BJ (cell line): ENCODE measurements around the gene PREB. TPM values are rescaled to one million over a fixed set of nuclear protein-coding genes. Genes with fewer than 3 reads are reported as not detected.

Experiments used
- CTCF ChIA-PET: fragments of 350-600 bp; formaldehyde crosslinking; extraction: SDS; loops from one replicate; lab custom pipeline; 2021; ENCODE audit warnings: antibody characterized with exemption, inconsistent platforms; lab: Yijun Ruan, JAX
- POLR2A ChIA-PET: fragments of 300-600 bp; sonication (Branson Sonifier 250); formaldehyde crosslinking; extraction: SDS; loops from one replicate; lab custom pipeline; 2021; ENCODE audit warnings: antibody characterized with exemption; lab: Charles Lee
- DNase-seq: peaks from one replicate; pipeline ENCODE4 v3.0.0-alpha.2; 2011; ENCODE audit warnings: low read depth
- H3K27me3 ChIP-seq: 2 replicates; pipeline ENCODE4 v1.6.0; 2011; ENCODE audit warnings: low read length; ENCODE audit not compliant: control insufficient read depth, insufficient read depth
- H3K36me3 ChIP-seq: 2 replicates; pipeline ENCODE4 v1.5.1; 2011; ENCODE audit warnings: low read length; ENCODE audit not compliant: control insufficient read depth, insufficient read depth
- H3K4me3 ChIP-seq: 2 replicates; pipeline ENCODE4 v1.5.1; 2011; ENCODE audit warnings: low read depth, mild to moderate bottlenecking, control low read depth, low read length
- polyA plus RNA-seq: library from polyadenylated mRNA; depleted of rRNA; stranded (reverse); fragments of >200 nt; gene quantifications from 2 replicates; pipeline ENCODE4 v1.2.3, GENCODE V29; 2011
- TF ChIP-seq, protein P1 (sequence below): IDR thresholded peaks from 2 replicates; pipeline ENCODE4 v1.5.1; 2011; ENCODE audit warnings: low read depth, mild to moderate bottlenecking, control low read depth, inconsistent platforms, low read length, moderate library complexity; ENCODE audit not compliant: insufficient read depth

The PREB gene
- polyA plus RNA-seq, 1 experiment, result 84.0 TPM

DNA sequence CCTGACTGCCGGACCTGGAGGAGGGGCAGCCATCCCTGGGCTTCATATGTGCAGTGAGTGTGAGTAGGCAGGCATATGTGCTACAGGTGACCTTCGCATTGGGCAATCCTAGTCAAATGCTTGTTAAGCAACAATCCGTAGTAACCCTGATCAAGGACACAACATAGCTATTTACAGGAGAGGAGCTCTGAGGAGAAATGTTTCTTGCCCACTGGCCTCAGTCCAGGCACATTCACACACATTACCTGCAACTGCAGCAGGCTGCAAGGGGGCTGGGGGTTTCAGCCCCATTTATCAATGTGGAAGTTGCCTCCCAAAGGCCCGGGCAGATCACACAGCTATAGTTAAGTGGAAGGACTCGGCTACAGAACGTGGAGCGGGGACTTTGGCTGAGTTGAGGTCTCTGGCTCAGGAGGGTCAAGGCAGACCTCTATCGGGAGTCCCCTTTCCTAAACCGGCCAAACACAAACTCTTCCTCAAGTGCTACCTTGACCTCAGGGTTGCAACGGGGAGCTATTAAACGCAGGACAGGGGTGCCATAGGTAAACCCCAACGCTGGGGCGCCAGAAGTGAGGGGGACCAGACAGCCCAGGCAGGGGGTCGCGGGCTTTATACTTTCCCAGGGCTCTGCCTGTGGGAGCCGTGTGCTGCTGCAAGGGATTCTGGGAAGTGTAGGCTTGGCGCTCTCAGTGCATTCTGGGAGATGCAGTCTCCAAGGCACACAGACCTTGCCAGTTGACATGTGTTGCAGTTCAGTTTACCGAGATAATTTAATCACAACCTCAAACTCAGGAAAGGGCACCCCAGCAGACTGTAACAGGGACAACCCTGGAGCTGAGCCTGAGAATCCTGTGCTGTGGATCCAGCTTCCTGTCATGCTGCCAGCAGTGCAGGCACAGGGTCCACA is 38.4 kb downstream of the PREB start:
- ChIA-PET POLR2A (interaction anchor here (0.6 kb wide), 1 partner anchor 75 kb away, joined by 3 read pairs; no protein-coding TSS in a partner anchor), CTCF (interaction anchor here (0.8 to 8.0 kb wide), 8 partner anchors 9 to 207 kb away, joined by 3 to 94 read pairs (median 6); partner anchors contain the start of genes KHK and TRIM54)
- TF ChIP-seq, protein P1, sequence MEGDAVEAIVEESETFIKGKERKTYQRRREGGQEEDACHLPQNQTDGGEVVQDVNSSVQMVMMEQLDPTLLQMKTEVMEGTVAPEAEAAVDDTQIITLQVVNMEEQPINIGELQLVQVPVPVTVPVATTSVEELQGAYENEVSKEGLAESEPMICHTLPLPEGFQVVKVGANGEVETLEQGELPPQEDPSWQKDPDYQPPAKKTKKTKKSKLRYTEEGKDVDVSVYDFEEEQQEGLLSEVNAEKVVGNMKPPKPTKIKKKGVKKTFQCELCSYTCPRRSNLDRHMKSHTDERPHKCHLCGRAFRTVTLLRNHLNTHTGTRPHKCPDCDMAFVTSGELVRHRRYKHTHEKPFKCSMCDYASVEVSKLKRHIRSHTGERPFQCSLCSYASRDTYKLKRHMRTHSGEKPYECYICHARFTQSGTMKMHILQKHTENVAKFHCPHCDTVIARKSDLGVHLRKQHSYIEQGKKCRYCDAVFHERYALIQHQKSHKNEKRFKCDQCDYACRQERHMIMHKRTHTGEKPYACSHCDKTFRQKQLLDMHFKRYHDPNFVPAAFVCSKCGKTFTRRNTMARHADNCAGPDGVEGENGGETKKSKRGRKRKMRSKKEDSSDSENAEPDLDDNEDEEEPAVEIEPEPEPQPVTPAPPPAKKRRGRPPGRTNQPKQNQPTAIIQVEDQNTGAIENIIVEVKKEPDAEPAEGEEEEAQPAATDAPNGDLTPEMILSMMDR, result no peak
- H3K4me3 ChIP-seq, result no peak overlapping the region
- no peak for DNase-seq
- H3K27me3 ChIP-seq, result no peaks in the 10 kb centered on the region
- no peaks in the 10 kb centered on the region for H3K36me3 ChIP-seq

DNA sequence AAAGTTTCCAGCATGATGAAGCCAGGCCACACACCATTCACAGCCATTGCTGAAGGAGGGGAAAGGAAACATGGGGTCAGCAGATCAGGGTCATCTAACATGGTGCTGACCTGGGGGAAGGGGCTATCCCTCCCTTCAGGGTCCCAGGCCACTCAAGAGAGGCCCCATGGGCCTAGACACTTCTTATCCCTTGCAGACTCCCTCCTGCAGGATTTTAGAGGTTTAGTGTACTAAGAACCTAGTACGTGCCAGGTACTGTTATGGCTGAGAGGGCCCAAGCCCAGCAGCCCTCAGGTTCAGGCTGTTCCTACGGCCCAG is 39.0 kb downstream of the PREB start:
- ChIA-PET CTCF (interaction anchor here (0.8 to 5.5 kb wide), 4 partner anchors 75 to 184 kb away, joined by 3 to 38 read pairs (median 6); no protein-coding TSS in a partner anchor), POLR2A (interaction anchor here (0.6 kb wide), 1 partner anchor 76 kb away, joined by 3 read pairs; no protein-coding TSS in a partner anchor)
- DNase-seq, result no peak
- Histone ChIP-seq H3K27me3 (no peaks in the 10 kb centered on the region), H3K36me3 (no peaks in the 10 kb centered on the region), H3K4me3 (no peak overlapping the region)
- TF ChIP-seq, protein P1, result no peak

DNA sequence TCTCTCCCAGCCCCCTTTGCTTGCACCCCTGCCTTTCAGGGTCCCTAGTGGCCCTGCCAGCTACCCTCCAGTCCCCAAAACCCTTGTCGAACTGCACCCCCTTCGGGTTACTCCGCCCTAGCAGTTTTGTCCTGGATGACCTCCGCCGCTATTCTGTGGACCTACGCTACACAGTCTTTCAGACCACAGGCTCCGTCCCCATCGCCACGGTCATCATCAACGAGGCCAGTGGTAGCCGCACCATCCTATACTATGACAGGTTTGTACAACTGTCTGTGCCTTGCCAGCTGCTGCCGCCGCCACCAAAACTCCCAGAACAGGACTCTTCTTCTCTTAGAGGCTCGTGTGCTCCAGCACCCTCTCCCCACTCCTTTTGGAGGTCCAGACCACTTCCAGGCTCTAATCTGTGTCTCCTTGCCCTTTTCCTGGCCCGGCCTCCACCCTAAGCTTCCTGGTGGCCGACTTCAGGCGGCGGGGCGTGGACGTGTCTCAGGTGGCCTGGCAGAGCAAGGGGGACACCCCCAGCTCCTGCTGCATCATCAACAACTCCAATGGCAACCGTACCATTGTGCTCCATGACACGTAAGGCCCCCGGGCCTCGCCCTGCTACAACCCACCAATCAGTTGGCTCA is 40.0 kb downstream of the PREB start:
- no peaks in the 10 kb centered on the region for H3K36me3 ChIP-seq
- ChIA-PET POLR2A (no interaction called here), CTCF (interaction anchor here (0.6 to 5.5 kb wide), 7 partner anchors 52 to 209 kb away, joined by 3 to 38 read pairs (median 5); no protein-coding TSS in a partner anchor)
- no peak for DNase-seq
- H3K27me3 ChIP-seq, result no peaks in the 10 kb centered on the region
- no peak overlapping the region for H3K4me3 ChIP-seq
- TF ChIP-seq, protein P1, result no peak

DNA sequence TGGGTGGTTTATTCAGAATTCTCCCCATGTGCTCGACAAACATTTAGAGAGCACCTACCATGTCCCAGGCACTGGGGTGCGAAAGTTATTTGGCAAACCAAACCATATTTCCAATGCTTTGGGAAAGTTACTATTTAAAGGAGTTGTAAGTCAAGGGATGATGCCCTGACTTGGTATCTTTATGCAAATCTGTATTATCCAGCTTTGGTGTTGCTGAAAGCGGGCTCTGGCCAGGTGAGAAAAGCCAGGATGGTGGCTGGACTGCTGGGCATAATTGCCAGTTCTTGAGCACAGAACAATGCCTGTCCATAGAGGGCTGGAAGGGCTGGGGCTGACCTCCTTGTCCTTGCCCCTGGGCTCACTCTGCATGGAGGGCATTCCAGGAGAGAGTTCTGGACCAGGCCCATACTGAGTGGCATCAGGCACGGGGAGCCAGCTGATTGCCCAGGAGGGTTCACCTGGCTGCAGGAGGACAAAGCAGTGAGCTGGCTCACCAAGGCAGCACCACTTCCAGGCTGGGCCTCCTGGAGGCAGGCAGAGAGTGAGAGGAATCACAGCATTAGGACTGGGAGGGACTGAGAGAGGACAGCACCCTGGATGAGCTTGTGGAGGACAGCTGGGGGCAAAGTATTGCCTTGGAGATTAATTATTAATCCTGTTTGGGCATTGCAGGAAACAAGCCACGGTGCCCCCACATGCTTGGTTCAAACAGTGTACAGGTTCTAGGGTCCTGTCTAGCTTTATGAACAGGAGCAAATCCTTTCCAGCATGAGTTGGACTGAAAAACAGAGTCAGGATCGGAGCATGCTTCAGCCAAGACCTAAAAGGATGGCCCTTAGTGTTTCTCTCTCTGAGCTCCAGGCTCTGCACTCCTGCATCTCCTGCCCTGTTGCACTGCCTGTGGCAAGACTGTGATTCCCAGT is 40.7 kb downstream of the PREB start:
- Histone ChIP-seq H3K36me3 (no peaks in the 10 kb centered on the region), H3K4me3 (no peak overlapping the region), H3K27me3 (no peaks in the 10 kb centered on the region)
- TF ChIP-seq, protein P1, result no peak
- no peak for DNase-seq
- CTCF ChIA-PET, result interaction anchor here (0.8 to 5.5 kb wide), 6 partner anchors 76 to 210 kb away, joined by 3 to 38 read pairs (median 4); no protein-coding TSS in a partner anchor
- POLR2A ChIA-PET, result no interaction called here
